Measurements from ENCODE around the gene SAMD11.

DNA sequence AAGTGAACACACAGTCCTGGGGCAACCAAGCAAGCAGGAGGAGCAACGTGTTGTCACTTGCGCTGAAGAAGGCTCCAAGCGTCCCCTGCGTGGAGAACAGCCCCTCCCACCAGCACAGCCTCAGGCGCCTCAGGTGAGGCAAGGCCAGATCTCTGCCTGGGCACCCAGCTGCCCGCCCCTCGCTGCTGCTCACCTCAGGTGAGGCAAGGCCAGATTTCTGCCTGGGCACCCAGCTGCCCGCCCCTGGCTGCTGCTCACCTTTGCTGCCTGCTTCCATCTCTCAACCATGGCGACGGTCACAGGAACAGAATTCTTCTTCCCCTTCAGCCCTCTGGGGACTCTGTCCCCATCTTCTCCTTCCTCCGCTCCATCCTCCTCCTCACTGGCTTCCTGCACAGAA is 32.9 kb downstream of the SAMD11 start:
- TF ChIP-seq CTCF (conservative IDR thresholded peaks at IDR 0.05; ENCODE audit: low read length) (no peak), EZH2phosphoT487 (IDR thresholded peaks at IDR 0.05; ENCODE audit: borderline replicate concordance, low read depth, low read length) (no peak)

Measured in OCI-LY7 (cell line).